ENCODE data around the gene C1orf185.
"Not testable (repeated sequence)": the region's sequence is repeated elsewhere in the genome, so short reads cannot be mapped to it uniquely, and the experiment has no call there.

The C1orf185 gene

GRCh38 chr1:51139474-51139873 lies 37.4 kb downstream of the C1orf185 start:
- DNase-seq: no peak

DNA sequence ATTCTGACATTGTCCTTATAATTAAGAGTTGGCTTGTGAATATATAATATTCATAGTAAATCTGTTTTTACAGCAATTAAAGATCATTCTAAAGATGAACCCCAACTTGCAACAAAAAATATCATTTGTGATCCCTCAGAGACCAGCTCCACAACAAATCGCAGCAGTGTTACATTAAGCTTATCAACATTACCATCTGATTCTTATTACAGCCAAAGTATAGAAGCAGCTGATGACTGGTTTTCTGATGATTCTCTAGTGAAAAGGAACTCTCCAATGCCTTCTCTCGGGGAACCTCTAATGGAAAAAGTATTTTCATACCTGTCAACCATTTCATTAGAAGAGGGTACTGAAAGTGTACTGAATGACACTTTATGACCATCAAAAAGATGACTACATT lies 45.4 kb downstream of the C1orf185 start:
- DNase-seq: no peak

DNA sequence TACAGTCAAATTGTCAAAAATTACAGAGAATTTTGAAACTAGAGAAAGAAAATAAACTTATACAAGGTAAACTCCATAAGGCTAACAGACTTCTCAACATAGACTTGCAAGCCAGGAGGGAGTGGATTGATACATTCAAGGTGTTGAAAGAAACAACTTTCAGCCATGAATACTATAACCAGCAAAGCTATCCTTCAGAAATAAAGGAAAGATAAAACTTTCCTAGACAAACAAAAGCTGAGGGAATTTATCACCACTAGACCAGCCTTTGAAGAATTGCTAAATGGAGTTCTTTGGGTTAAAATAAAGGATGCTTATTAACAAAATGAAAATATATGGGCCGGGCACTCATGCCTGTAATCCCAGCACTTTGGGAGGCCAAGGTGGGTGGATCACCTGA lies 52.7 kb downstream of the C1orf185 start:
- no peak for DNase-seq

- DNase-seq: no peak
These were observed 54.7 kb downstream of the C1orf185 start for GRCh38 chr1:51156752-51157151.

- DNase-seq: no peak
These were observed 55.4 kb downstream of the C1orf185 start for GRCh38 chr1:51157395-51157794.

DNA sequence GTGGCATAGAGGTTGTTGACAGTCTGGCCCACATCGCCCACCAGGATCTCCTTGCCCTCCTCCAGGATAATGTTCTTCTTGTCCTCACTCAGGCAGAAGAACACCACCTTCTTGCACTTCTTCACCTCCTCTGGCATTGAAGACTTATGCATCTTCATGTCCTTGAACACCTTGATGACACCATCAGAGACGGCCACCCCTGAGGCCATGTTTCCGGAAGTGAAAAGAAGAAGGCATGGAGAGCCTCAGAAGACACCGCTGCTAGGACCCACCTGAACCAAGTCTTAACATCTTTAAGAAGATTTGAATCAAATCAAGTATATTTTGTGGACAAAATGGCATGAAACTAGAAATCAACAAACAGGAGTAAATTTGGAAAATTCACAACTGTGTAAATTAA lies 56.2 kb downstream of the C1orf185 start:
- DNase-seq: no peak

- not testable (repeated sequence) for DNase-seq
These were observed 60.5 kb downstream of the C1orf185 start for GRCh38 chr1:51162560-51162959.

GRCh38 chr1:51165540-51165939 lies 63.5 kb downstream of the C1orf185 start:
- no peak for DNase-seq

DNA sequence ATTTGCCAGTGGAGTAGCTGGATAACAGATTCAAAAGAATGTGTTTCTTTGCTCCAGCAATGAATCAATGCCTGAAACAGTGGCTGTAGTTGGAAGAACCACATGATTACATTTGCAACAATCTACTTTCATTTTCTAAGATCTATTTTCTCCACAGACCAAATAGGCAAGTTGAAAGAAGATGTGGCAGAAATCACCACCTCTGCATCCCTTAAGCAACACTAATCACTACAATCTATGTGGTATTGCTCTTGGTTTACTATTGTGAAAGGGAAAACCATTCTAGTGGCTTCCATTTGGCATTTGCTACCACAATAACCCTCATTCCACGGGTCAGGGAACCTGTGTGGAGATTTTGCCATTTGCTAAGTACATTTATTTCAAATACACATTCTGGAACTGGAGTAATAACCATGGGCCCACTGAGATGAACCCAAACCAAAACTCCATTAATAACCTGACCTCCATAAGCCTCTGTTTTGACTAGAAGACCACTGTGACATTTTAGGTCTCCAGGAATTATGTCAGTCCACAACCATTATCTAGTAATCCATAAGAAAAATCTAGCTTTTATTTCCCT lies 66.3 kb downstream of the C1orf185 start:
- no peak for DNase-seq

GRCh38 chr1:51168936-51169335 lies 66.9 kb downstream of the C1orf185 start:
- DNase-seq: no peak

DNA sequence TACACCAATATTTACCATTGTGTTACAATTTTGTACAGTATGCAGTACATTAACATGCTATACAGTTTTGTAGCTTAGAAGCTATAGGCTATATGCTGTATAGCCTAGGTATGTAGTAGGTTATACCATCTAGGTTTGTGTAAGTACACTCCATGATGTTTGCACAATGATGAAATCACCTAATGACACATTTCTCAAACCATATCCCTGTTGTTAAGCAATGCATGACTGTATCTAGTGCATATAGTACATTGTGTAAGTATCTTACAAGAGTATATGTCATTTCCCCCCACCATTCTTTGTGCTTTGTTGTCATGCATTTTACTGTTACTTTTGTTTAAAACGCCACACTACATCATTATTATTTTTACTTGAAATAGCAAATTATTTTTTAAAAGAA lies 68.3 kb downstream of the C1orf185 start:
- no peak for DNase-seq

DNA sequence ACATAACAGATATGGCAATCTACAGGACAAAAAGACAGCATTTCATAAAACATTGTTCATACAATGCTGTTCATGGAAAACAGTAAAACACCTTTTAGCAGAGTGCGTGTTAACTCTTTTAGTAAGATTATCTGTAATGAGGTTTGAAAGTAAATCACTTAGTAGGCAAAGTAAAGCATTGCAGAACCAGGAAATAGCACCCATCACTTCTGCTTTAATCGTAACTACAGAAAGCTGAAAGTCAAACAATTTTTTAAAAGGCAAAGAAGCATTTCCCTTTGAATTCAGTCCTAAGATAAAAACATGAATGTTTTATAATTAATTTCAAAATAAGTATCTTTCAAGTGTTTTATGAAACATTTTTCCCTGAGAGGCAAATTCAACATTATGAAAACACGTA lies 70.8 kb downstream of the C1orf185 start:
- DNase-seq: no peak

GRCh38 chr1:51175278-51175677 lies 73.2 kb downstream of the C1orf185 start:
- no peak for DNase-seq

DNA sequence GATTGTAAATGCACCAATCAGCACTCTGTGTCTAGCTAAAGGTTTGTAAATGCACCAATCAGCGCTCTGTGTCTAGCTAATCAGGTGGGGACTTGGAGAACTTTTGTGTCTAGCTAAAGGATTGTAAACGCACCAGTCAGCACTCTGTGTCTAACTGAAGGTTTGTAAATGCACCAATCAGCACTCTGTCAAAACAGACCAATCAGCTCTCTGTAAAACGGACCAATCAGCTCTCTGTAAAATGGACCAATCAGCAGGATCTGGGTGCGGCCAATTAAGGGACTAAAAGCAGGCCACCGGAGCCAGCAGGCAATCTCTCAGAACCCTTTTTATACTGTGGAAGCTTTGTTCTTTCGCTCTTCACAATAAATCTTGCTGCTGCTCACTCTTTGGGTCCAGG lies 76.0 kb downstream of the C1orf185 start:
- not testable (repeated sequence) for DNase-seq

GRCh38 chr1:51188230-51188629 lies 86.2 kb downstream of the C1orf185 start:
- DNase-seq: no peak

DNA sequence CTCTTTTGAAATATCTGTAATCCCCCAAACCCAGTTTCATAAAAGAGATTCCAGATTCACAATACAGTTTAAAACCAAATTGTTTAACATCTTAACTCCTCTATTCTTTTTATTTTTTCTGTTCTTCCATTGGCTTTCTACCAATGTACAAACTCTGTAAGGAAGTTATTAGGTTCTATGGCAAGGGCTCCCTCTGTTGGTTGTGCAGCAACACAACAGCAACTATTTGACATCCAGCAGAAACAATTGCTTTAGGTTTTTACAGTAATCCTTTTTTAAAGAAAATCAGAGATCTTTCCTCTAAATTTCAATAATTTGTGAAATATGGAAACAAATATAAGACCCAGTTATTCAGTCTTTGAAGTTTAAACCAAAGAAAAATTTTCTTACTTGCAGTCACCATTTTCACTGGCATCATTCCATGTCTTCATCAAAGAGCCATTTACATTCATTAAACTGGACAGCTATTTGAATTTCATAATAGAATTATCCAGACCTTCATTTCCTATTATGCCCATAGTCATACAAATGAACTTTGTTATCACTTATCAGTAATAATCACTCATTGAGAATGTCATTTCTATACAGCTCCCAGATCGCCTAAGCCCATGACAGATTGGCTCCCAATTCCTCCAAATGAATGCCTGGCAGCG lies 87.5 kb downstream of the C1orf185 start:
- DNase-seq: no peak

DNA sequence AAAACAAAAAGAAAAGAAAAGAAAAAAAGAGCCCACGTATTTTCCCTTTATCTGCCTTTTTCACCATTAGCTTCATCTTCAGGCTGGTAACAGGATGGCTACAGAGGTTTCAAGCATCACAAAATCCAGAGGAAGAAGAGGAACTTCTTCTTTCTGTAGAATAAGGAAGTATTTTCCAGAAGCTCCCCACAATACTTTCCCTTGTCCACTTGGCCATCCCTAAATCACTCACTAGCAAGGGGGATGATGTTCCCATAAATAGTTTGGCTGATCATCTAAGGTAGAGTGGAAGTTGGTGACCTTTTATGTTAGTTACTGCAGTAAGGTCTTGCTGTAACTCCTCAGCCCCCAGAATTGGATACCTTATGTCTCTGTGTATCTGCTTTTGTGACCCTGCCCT lies 88.9 kb downstream of the C1orf185 start:
- DNase-seq: no peak

- peak in 2 of 4 experiments; percentile 15 to 28 for DNase-seq
These were observed 90.3 kb downstream of the C1orf185 start for GRCh38 chr1:51192213-51192843.

GRCh38 chr1:51193564-51193963 lies 91.5 kb downstream of the C1orf185 start:
- DNase-seq: no peak

Data from activated naive CD4-positive, alpha-beta T cell (primary cell).